HepG2 (cell line): ENCODE data around the gene HYAL2. TPM values are rescaled to one million over a fixed set of nuclear protein-coding genes. Genes with fewer than 3 reads are reported as not detected.

Experiments
- ATAC-seq: fragments of 200-7000 bp; cut with Tn5 transposase; 3 replicates; pipeline ENCODE4 v1.9.1; 2020; ENCODE audit warnings: mild to moderate bottlenecking, moderate library complexity
- BruUV-seq: library from RNA; stranded (reverse); fragments of 400-500 nt; replicated peaks from 2 replicates; lab custom pipeline; 2021; lab: Mats Ljungman, UMichigan
- CTCF ChIA-PET: fragments of 300-600 bp; formaldehyde crosslinking; extraction: SDS; loops from one replicate; lab custom pipeline; 2021; ENCODE audit warnings: low total read pairs, inconsistent platforms, low intra/inter-chr PET ratio; lab: Yijun Ruan, JAX
- POLR2A ChIA-PET: fragments of 350-600 bp; sonication (Branson Sonifier 250); formaldehyde crosslinking; loops from one replicate; lab custom pipeline; 2020; ENCODE audit warnings: antibody characterized with exemption, inconsistent platforms; lab: Yijun Ruan, JAX
- DNase-seq: peaks from one replicate; pipeline ENCODE4 v3.0.0-alpha.2; 2015; ENCODE audit warnings: low spot score
- FAIRE-seq: peaks from 3 replicates; lab custom pipeline; 2011; peaks lifted over from hg19 to GRCh38; lab: Jason Lieb, UNC
- H2AFZ ChIP-seq: one replicate; pipeline ENCODE4 v1.6.1; 2011; ENCODE audit warnings: low read length, inconsistent platforms
- H3K27ac ChIP-seq: fragments of 300-600 bp; 3 replicates; pipeline ENCODE4 v1.8.0; 2011; ENCODE audit warnings: mixed run types, mild to moderate bottlenecking, mixed read lengths, low read length, inconsistent platforms; ENCODE audit not compliant: insufficient read depth; ENCODE audit errors: extremely low read length
- H3K27me3 ChIP-seq, 2 experiments: fragments of 200-600 bp in 1 of 2; 2 replicates in 1 of 2; 3 replicates in 1 of 2; pipeline versions ENCODE4 v1.6.0 to v1.8.0; 2011; ENCODE audit warnings: low read length in 2 of 2, mild to moderate bottlenecking in 2 of 2, moderate library complexity in 2 of 2, inconsistent platforms in 1 of 2; ENCODE audit not compliant: insufficient read depth in 2 of 2, control insufficient read depth in 1 of 2
- H3K36me3 ChIP-seq, 2 experiments: fragments of 200-600 bp in 1 of 2; replicated peaks in 1 of 2; 2 replicates in 1 of 2; 3 replicates in 1 of 2; pipeline versions ENCODE4 v1.5.1 to v1.8.0; 2011; ENCODE audit warnings: low read length in 2 of 2, inconsistent platforms in 1 of 2; ENCODE audit not compliant: insufficient read depth in 2 of 2, control insufficient read depth in 1 of 2
- H3K4me1 ChIP-seq: 2 replicates; pipeline ENCODE4 v1.5.1; 2012; ENCODE audit warnings: low read length, inconsistent platforms; ENCODE audit not compliant: insufficient read depth
- H3K4me2 ChIP-seq: 2 replicates; pipeline ENCODE4 v1.6.0; 2011; ENCODE audit warnings: low read depth, low read length, inconsistent platforms
- H3K4me3 ChIP-seq, 3 experiments: fragments of 200-600 bp in 1 of 3; sonication (generic), shearing (Covaris generic) in 1 of 3; replicated peaks in 1 of 3; 2 replicates each; pipeline ENCODE4 v1.5.1; 2011 to 2016; ENCODE audit warnings: low read length in 3 of 3, inconsistent platforms in 2 of 3, low read depth in 2 of 3, mild to moderate bottlenecking in 2 of 3, control low read depth in 1 of 3, mixed read lengths in 1 of 3; ENCODE audit not compliant: insufficient read depth in 1 of 3
- H3K79me2 ChIP-seq: one replicate; pipeline ENCODE4 v1.6.1; 2011; ENCODE audit warnings: low read length, inconsistent platforms; ENCODE audit not compliant: insufficient read depth
- H3K9ac ChIP-seq: 2 replicates; pipeline ENCODE4 v1.6.0; 2011; ENCODE audit warnings: mild to moderate bottlenecking, low read depth, low read length, inconsistent platforms; ENCODE audit not compliant: insufficient read depth
- H3K9me3 ChIP-seq: 2 replicates; pipeline ENCODE4 v1.5.1; 2012; ENCODE audit warnings: mild to moderate bottlenecking, low read length
- H4K20me1 ChIP-seq: 2 replicates; pipeline ENCODE4 v1.6.0; 2011; ENCODE audit warnings: inconsistent platforms, mild to moderate bottlenecking, low read length, moderate library complexity; ENCODE audit not compliant: insufficient read depth
- AGO2 ChIP-seq: fragments of 200-400 bp; formaldehyde crosslinking; optimal IDR thresholded peaks from 2 replicates; pipeline ENCODE3; 2017; ENCODE audit warnings: mild to moderate bottlenecking, low read depth, low read length, moderate library complexity
- ELF3 ChIP-seq: IDR thresholded peaks from 2 replicates; pipeline ENCODE4 v1.6.1; 2016; ENCODE audit warnings: missing genetic modification reagents, missing compliant biosample characterization
- FOXA1 ChIP-seq, 2 experiments: fragments of 450-650 bp in 1 of 2; sonication (generic) in 1 of 2; formaldehyde crosslinking in 1 of 2; IDR thresholded peaks; 2 replicates each; pipeline versions ENCODE4 v1.4.0 to v1.6.1; 2016 to 2020; ENCODE audit warnings: missing genetic modification reagents in 1 of 2
- HMG20A ChIP-seq: IDR thresholded peaks from 2 replicates; pipeline ENCODE4 v1.6.1; 2016; ENCODE audit warnings: borderline replicate concordance
- HNF4G ChIP-seq, 2 experiments: sonication (generic) in 1 of 2; formaldehyde crosslinking in 1 of 2; IDR thresholded peaks; 2 replicates each; pipeline versions ENCODE4 v1.4.0 to v1.6.1; 2011 to 2020; ENCODE audit warnings: borderline replicate concordance in 2 of 2, low read depth in 2 of 2, mild to moderate bottlenecking in 2 of 2, low read length in 1 of 2, missing genetic modification reagents in 1 of 2, moderate library complexity in 1 of 2
- MXD3 ChIP-seq: IDR thresholded peaks from 2 replicates; pipeline ENCODE4 v1.6.1; 2016; ENCODE audit warnings: mild to moderate bottlenecking, missing biosample characterization, missing genetic modification reagents
- RFX1 ChIP-seq: fragments of 450-650 bp; IDR thresholded peaks from 2 replicates; pipeline ENCODE4 v1.6.1; 2017
- RFX3 ChIP-seq: IDR thresholded peaks from 2 replicates; pipeline ENCODE4 v1.6.1; 2016; ENCODE audit warnings: missing biosample characterization, missing genetic modification reagents
- SP2 ChIP-seq: sonication (generic); formaldehyde crosslinking; IDR thresholded peaks from 2 replicates; pipeline ENCODE4 v1.5.1; 2020; ENCODE audit warnings: mild to moderate bottlenecking, missing genetic modification reagents
- TCF7 ChIP-seq: sonication (generic); IDR thresholded peaks from 2 replicates; pipeline ENCODE4 v1.6.1; 2016; ENCODE audit warnings: antibody characterized with exemption, low read depth
- ZFAT ChIP-seq: sonication (generic); formaldehyde crosslinking; conservative IDR thresholded peaks from 2 replicates; pipeline ENCODE4 v1.8.1; 2023; ENCODE audit warnings: missing genetic modification reagents, inconsistent platforms
- ZNF263 ChIP-seq: sonication (generic); formaldehyde crosslinking; IDR thresholded peaks from 2 replicates; pipeline ENCODE4 v1.4.0; 2020; ENCODE audit warnings: missing genetic modification reagents
- ZNF354B ChIP-seq: sonication (generic); formaldehyde crosslinking; IDR thresholded peaks from 2 replicates; pipeline ENCODE4 v1.8.0; 2022; ENCODE audit warnings: mild to moderate bottlenecking, missing genetic modification reagents
- ZNF83 ChIP-seq: sonication (generic); formaldehyde crosslinking; IDR thresholded peaks from 2 replicates; pipeline ENCODE4 v1.4.0; 2020; ENCODE audit warnings: missing genetic modification reagents, mild to moderate bottlenecking, borderline replicate concordance
- ZZZ3 ChIP-seq: sonication (generic); formaldehyde crosslinking; IDR thresholded peaks from 2 replicates; pipeline ENCODE4 v1.4.0; 2020; ENCODE audit warnings: missing genetic modification reagents, mild to moderate bottlenecking, borderline replicate concordance
- WGBS: methylation state at CpG from one replicate; pipeline ENCODE4 v1.1.6; 2017; ENCODE audit warnings: low lambda C conversion rate; 5-methylcytosine and 5-hydroxymethylcytosine counted together
- in situ Hi-C: cut with HindIII; loops from 2 replicates; pipeline ENCODE4 v1.10.0; 2017; ENCODE audit warnings: low pct_unique_long_range_greater_than_20kb; ENCODE audit not compliant: extremely low pct_ligation_motif_present
- intact Hi-C: fragments of 100-400 bp; cut with micrococcal nuclease; formaldehyde crosslinking; loops from one replicate; pipeline ENCODE4 v1.10.0; 2022; ENCODE audit not compliant: unreplicated experiment
- polyA plus RNA-seq, 8 experiments: library from polyadenylated mRNA; depleted of rRNA in 3 of 8; stranded (reverse) in 7 of 8; unstranded in 1 of 8; fragments of >200 nt; fragmentation: Illumina TruSeq in 4 of 8; extraction: Trizol in 4 of 8; gene quantifications; 2 replicates each; pipeline versions ENCODE4 v1.2.1 to v1.2.3, GENCODE V29; 2011 to 2016; ENCODE audit warnings: low read depth in 4 of 8, missing spikeins in 1 of 8, mixed read lengths in 1 of 8; ENCODE audit not compliant: insufficient read depth in 1 of 8
- total RNA-seq, 5 experiments: library from RNA; depleted of rRNA; stranded (reverse); fragments of >200 nt; fragmentation: Illumina TruSeq; extraction: Trizol; gene quantifications; 2 replicates each; pipeline ENCODE4 v1.2.3, GENCODE V29; 2016; ENCODE audit warnings: low read depth in 1 of 5
- TF ChIP-seq, protein P1 (sequence below): conservative IDR thresholded peaks from 2 replicates; pipeline ENCODE4 v1.6.1; 2018; ENCODE audit warnings: missing genetic modification reagents
- TF ChIP-seq, protein P2 (sequence below): IDR thresholded peaks from 2 replicates; pipeline ENCODE4 v1.6.1; 2016

Gene HYAL2
- total and polyA plus RNA-seq, 2 of the 13 experiments (the other 11 are each of a cell fraction or from before 2014, with no cell fraction given), result 76.2 to 102 TPM

DNA sequence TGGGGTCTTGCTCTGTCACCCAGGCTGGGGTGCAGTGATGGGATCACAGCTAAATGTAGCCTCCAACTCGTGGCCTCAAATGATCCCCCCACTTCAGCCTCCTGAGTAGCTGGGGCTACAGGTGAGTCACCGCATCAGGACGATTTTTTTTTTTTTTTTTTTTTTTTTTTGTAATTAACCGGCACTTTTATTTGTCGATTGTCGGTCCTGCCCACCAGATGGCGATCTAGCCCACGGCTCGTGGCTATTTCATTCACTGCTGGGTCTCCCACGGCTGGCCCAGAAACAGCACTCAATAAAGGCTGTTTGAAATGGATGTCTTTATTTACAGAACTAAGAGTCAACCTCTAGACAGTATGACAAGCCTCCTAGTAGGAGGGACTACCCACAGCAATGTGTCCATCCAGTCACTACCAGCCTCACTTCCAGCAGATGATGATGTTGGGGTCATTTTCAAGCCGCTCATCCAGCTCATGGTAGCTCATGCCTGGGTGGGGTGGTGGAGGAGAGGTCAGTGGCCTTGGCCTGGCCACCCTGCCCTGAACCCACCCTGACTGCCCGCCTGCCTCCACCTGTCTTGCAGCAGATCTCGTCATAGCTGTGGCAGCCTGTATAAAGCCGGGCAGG is 24.8 kb upstream of the HYAL2 start (continued):
- TF ChIP-seq FOXA1 (IDR thresholded peaks at IDR 0.05) (no peak), FOXA1 (CRISPR knock-in tag; IDR thresholded peaks at IDR 0.05) (0 out of 2 replicates have a peak, but pooled peaks have one; percentile 20), SP2 (no peak)

DNA sequence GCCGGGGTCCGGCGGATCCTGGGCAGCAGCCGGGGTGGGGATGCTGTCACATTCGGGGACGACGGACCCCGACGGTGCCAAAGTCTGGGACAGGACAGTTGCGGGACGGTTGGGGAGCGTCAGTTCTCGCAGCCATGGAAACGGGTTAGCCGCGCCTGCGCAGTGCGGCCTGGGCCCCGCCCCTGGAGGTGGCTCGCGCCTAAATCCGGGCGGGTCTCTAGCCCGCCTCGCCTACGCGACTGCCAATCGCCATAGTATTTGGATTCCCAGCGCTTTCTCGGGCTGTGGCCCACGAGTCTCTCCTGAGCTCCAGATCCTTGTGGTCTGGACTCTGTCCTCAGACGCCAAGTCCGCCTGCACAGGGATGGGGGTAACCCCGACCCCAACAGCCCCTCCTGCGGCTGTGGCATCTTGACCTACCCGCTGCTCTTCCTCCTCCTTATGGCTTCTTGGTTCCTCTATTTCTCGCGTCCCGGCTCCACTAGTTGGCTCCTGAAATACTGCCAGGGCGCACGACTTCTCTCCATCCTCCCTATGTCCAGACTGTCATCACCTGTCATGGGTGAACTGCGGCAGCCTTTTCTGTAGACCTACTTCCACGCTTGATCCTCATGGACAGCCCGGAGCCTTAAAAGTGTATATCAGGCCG is 23.2 kb upstream of the HYAL2 start, which contains the start of gene ZMYND10:
Gene ZMYND10 (minus strand): TSS at position 147 of the 649 bp plus-strand sequence. CDS start 153 bp downstream, outside the sequence.
- Histone ChIP-seq H3K4me3 (peak within 1 kb of the TSS in 1 of 3 experiments; percentile 55; a peak in 2 of 6 replicates), H2AFZ (no peak within 1 kb of the TSS), H3K4me2 (peak within 1 kb of the TSS; percentile 76), H3K9ac (no peak within 1 kb of the TSS), H3K36me3 (peaks cover 4 to 13% of the 10 kb centered on the region in 2 experiments; a peak in 3 of 5 replicates), H4K20me1 (0 out of 2 replicates have a peak, but pooled peaks cover 3% of the 10 kb centered on the region), H3K79me2 (peaks cover 12% of the 10 kb centered on the region), H3K4me1 (peaks cover 75% of the 10 kb centered on the region), H3K27me3 (0 out of 5 replicates have a peak, but pooled peaks cover 0 to 1% of the 10 kb centered on the region in 2 experiments), H3K9me3 (no peaks in the 10 kb centered on the region), H3K27ac (no peak within 1 kb of the TSS)
- intact Hi-C loops (loop anchor here (10.0 kb wide), 1 partner anchor 199 kb away; no protein-coding TSS in a partner anchor), in situ Hi-C loops (loop anchor here (10.0 kb wide), 1 partner anchor 199 kb away; no protein-coding TSS in a partner anchor)
- no peak for ATAC-seq
- POLR2A ChIA-PET, result interaction anchor here (3.6 kb wide), 1 partner anchor 9 kb away, joined by 18 read pairs; no protein-coding TSS in a partner anchor
- BruUV-seq, result no TSS peak
- CTCF ChIA-PET, result interaction anchor here (2.7 kb wide), 1 partner anchor 43 kb away, joined by 9 read pairs; no protein-coding TSS in a partner anchor
- WGBS, result 72% methylated on average over 37 of the region's 45 CpGs
- no peak for DNase-seq
- no peak for FAIRE-seq
- TF ChIP-seq, protein P1, sequence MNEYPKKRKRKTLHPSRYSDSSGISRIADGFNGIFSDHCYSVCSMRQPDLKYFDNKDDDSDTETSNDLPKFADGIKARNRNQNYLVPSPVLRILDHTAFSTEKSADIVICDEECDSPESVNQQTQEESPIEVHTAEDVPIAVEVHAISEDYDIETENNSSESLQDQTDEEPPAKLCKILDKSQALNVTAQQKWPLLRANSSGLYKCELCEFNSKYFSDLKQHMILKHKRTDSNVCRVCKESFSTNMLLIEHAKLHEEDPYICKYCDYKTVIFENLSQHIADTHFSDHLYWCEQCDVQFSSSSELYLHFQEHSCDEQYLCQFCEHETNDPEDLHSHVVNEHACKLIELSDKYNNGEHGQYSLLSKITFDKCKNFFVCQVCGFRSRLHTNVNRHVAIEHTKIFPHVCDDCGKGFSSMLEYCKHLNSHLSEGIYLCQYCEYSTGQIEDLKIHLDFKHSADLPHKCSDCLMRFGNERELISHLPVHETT, result no peak
- TF ChIP-seq TCF7 (no peak), RFX1 (peak; percentile 52; the same call in 1 of the 2 replicates), ZZZ3 (CRISPR knock-in tag) (no peak), ZNF354B (CRISPR knock-in tag) (no peak), ZFAT (no peak), AGO2 (peak; percentile 58), HMG20A (CRISPR knock-in tag) (no peak), MXD3 (no peak), HNF4G (IDR thresholded peaks at IDR 0.05; ENCODE audit: borderline replicate concordance, low read depth, low read length) (no peak), HNF4G (CRISPR knock-in tag; IDR thresholded peaks at IDR 0.05; ENCODE audit: borderline replicate concordance, low read depth) (no peak), ZNF83 (CRISPR knock-in tag) (no peak), ZNF263 (0 out of 2 replicates have a peak, but pooled peaks have one; percentile 20), RFX3 (CRISPR knock-in tag) (peak; percentile 69), ELF3 (CRISPR knock-in tag) (no peak)
- TF ChIP-seq, protein P2, sequence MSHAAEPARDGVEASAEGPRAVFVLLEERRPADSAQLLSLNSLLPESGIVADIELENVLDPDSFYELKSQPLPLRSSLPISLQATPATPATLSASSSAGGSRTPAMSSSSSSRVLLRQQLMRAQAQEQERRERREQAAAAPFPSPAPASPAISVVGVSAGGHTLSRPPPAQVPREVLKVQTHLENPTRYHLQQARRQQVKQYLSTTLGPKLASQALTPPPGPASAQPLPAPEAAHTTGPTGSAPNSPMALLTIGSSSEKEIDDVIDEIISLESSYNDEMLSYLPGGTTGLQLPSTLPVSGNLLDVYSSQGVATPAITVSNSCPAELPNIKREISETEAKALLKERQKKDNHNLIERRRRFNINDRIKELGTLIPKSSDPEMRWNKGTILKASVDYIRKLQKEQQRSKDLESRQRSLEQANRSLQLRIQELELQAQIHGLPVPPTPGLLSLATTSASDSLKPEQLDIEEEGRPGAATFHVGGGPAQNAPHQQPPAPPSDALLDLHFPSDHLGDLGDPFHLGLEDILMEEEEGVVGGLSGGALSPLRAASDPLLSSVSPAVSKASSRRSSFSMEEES (CRISPR knock-in tag), result no peak
